Body of pancreas (tissue), 4 donors: ENCODE results near the gene ZSWIM6. TPM values are rescaled to one million over a fixed set of nuclear protein-coding genes. Genes with fewer than 3 reads are reported as not detected.

Experiments
- ATAC-seq: fragments of 150-250 bp; one replicate; pipeline ENCODE4 v1.9.1; 2016
- DNase-seq, 4 donors: peaks; one replicate each; pipeline ENCODE4 v3.0.0-alpha.2; 2019
- H3K27ac ChIP-seq, 4 donors: fragments of 200-600 bp; sonication (generic); 1 replicate in 3 of 4; 2 replicates in 1 of 4; pipeline versions ENCODE4 v1.5.1 to v1.6.1; 2016 to 2019; ENCODE audit warnings: mild to moderate bottlenecking in 1 of 4, mixed read lengths in 1 of 4, moderate library complexity in 1 of 4
- H3K27me3 ChIP-seq, 2 donors: fragments of 200-600 bp; sonication (generic); one replicate each; pipeline ENCODE4 v1.6.0; 2016; ENCODE audit warnings: mild to moderate bottlenecking in 1 of 2
- H3K36me3 ChIP-seq, 2 donors: fragments of 200-600 bp; sonication (generic); replicated peaks in 1 of 2; 2 replicates each; pipeline ENCODE4 v1.5.1; 2016; ENCODE audit warnings: low read depth in 2 of 2; ENCODE audit not compliant: insufficient read depth in 1 of 2
- H3K4me1 ChIP-seq: fragments of 200-600 bp; sonication (generic); one replicate; pipeline ENCODE4 v1.6.0; 2016
- H3K4me3 ChIP-seq, 2 donors: fragments of 200-600 bp; sonication (generic); 1 replicate in 1 of 2; 2 replicates in 1 of 2; pipeline ENCODE4 v1.5.1; 2016 to 2019
- H3K9me3 ChIP-seq, 3 donors: fragments of 200-600 bp; sonication (generic); 1 replicate in 2 of 3; 2 replicates in 1 of 3; pipeline ENCODE4 v1.5.1; 2016
- POLR2A ChIP-seq, 3 donors: fragments of 450-650 bp; IDR thresholded peaks; one replicate each; pipeline ENCODE4 v1.6.1; 2016; ENCODE audit warnings: antibody characterized with exemption in 3 of 3, mild to moderate bottlenecking in 2 of 3
- WGBS, 2 donors: methylation state at CpG; one replicate each; pipeline ENCODE4 v1.1.5; 2017; 5-methylcytosine and 5-hydroxymethylcytosine counted together
- intact Hi-C: fragments of 100-400 bp; cut with DNase I; formaldehyde crosslinking; loops from one replicate; pipeline ENCODE4 v1.15.1; 2023
- total RNA-seq, 2 donors: library from RNA; depleted of rRNA; stranded (reverse); fragments of >200 nt; gene quantifications; one replicate each; pipeline ENCODE4 v1.1.0, GENCODE V29; 2016
- TF ChIP-seq, protein P1 (sequence below), 7 experiments: fragments of 450-650 bp in 4 of 7; fragments of 200-600 bp in 3 of 7; sonication (generic) in 3 of 7; IDR thresholded peaks; one replicate each; pipeline ENCODE4 v1.5.1; 2016 to 2019; ENCODE audit warnings: antibody characterized with exemption in 7 of 7

The ZSWIM6 gene
- total RNA-seq, 2 donors from 2014 or later, result 5.9 to 8.8 TPM

- no peak for TF ChIP-seq POLR2A (IDR thresholded peaks at IDR 0.05)
- H3K4me3 ChIP-seq, result no peak overlapping the region
- 87 to 100% methylated on average over 2 of the region's 2 CpGs for WGBS, 2 donors
- DNase-seq (no peak), ATAC-seq (no peak)
- intact Hi-C loops, result no loop called here
- peaks cover 10% of the 10 kb centered on the region for H3K4me1 ChIP-seq
- no peak overlapping the region for H3K27ac ChIP-seq
- H3K27me3 ChIP-seq, result no peaks in the 10 kb centered on the region
- H3K36me3 ChIP-seq, result no peaks in the 10 kb centered on the region
- H3K9me3 ChIP-seq, result no peaks in the 10 kb centered on the region
Measured at GRCh38 chr5:61590473-61590872, 258.4 kb downstream of the ZSWIM6 start.

DNA sequence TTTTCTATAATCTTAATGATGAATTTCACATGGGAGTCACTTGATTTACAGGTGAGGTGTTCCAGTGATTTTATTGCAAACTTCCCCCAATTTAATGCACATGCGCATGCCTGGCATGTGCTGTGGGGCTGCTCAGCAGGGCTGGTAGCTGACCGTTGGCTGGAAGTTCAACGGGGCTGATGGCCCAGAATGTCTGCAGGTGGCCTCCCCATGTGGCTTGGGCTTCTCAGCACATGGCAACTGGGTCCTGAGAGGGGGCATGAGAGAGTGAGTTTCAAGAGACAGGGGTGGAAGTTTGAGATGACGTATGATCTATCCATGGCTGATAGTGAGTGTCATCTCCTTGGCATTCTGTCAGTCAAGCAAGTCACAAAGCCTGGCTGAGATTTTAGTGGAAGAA, 259.8 kb downstream of the ZSWIM6 start:
- ATAC-seq (no peak), DNase-seq (no peak)
- TF ChIP-seq, protein P1, sequence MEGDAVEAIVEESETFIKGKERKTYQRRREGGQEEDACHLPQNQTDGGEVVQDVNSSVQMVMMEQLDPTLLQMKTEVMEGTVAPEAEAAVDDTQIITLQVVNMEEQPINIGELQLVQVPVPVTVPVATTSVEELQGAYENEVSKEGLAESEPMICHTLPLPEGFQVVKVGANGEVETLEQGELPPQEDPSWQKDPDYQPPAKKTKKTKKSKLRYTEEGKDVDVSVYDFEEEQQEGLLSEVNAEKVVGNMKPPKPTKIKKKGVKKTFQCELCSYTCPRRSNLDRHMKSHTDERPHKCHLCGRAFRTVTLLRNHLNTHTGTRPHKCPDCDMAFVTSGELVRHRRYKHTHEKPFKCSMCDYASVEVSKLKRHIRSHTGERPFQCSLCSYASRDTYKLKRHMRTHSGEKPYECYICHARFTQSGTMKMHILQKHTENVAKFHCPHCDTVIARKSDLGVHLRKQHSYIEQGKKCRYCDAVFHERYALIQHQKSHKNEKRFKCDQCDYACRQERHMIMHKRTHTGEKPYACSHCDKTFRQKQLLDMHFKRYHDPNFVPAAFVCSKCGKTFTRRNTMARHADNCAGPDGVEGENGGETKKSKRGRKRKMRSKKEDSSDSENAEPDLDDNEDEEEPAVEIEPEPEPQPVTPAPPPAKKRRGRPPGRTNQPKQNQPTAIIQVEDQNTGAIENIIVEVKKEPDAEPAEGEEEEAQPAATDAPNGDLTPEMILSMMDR (IDR thresholded peaks at IDR 0.05), result no peak
- no peak for TF ChIP-seq POLR2A (IDR thresholded peaks at IDR 0.05)
- 99 to 100% methylated on average over 3 to 4 of the region's 4 CpGs for WGBS, 2 donors
- intact Hi-C loops, result no loop called here
- Histone ChIP-seq H3K27me3 (no peaks in the 10 kb centered on the region), H3K4me1 (peaks cover 24% of the 10 kb centered on the region), H3K36me3 (no peaks in the 10 kb centered on the region), H3K9me3 (no peaks in the 10 kb centered on the region), H3K4me3 (no peak overlapping the region), H3K27ac (no peak overlapping the region)

- TF ChIP-seq, protein P1 (IDR thresholded peaks at IDR 0.05), result no peak
- TF ChIP-seq POLR2A (IDR thresholded peaks at IDR 0.05), result no peak
- Histone ChIP-seq H3K9me3 (no peaks in the 10 kb centered on the region), H3K4me3 (no peak overlapping the region), H3K36me3 (no peaks in the 10 kb centered on the region), H3K27ac (no peak overlapping the region), H3K27me3 (no peaks in the 10 kb centered on the region), H3K4me1 (peaks cover 42% of the 10 kb centered on the region)
- DNase-seq, result no peak
- no peak for ATAC-seq
- intact Hi-C loops, result no loop called here
Measured at GRCh38 chr5:61595426-61595825, 263.4 kb downstream of the ZSWIM6 start.

Other genes with a start within 250 kb of the ZSWIM6 start
- gene SMIM15, start 169.8 kb upstream of the ZSWIM6 start, total RNA-seq, result 10 to 100 TPM in 1 of 2 donors, 1 to 10 TPM in 1; 8.2 to 15.6 TPM